NT2/D1 (cell line): ENCODE measurements around the gene PGM2L1.

Experiments
- DNase-seq: peaks from one replicate; pipeline ENCODE4 v3.0.0-alpha.2; 2011; ENCODE audit warnings: low read depth, low spot score
- H3K27me3 ChIP-seq: 2 replicates; pipeline ENCODE4 v1.6.0; 2011; ENCODE audit warnings: mild to moderate bottlenecking; ENCODE audit not compliant: insufficient read length, insufficient read depth
- H3K36me3 ChIP-seq: 2 replicates; pipeline ENCODE4 v1.6.1; 2011; ENCODE audit warnings: mild to moderate bottlenecking, low read length, mixed read lengths; ENCODE audit not compliant: insufficient read depth, insufficient read length
- H3K4me1 ChIP-seq: 2 replicates; pipeline ENCODE4 v1.5.1; 2011; ENCODE audit not compliant: insufficient read depth, insufficient read length
- H3K4me3 ChIP-seq: 2 replicates; pipeline ENCODE4 v1.5.1; 2011; ENCODE audit warnings: low read depth; ENCODE audit not compliant: insufficient read length
- H3K9ac ChIP-seq: 2 replicates; pipeline ENCODE4 v1.6.0; 2011; ENCODE audit warnings: low read depth; ENCODE audit not compliant: insufficient read length
- H3K9me3 ChIP-seq: 2 replicates; pipeline ENCODE4 v1.5.1; 2011; ENCODE audit warnings: mild to moderate bottlenecking, low read length; ENCODE audit not compliant: insufficient read depth
- SUZ12 ChIP-seq: IDR thresholded peaks from 2 replicates; pipeline ENCODE4 v1.6.1; 2011; ENCODE audit not compliant: insufficient read length, insufficient read depth; ENCODE audit errors: extremely low read depth
- YY1 ChIP-seq: IDR thresholded peaks from 2 replicates; pipeline ENCODE4 v1.6.1; 2011; ENCODE audit not compliant: insufficient read length, insufficient read depth
- ZNF274 ChIP-seq: IDR thresholded peaks from 2 replicates; pipeline ENCODE4 v1.6.1; 2011; ENCODE audit warnings: mild to moderate bottlenecking, low read depth, low read length

PGM2L1 gene

DNA sequence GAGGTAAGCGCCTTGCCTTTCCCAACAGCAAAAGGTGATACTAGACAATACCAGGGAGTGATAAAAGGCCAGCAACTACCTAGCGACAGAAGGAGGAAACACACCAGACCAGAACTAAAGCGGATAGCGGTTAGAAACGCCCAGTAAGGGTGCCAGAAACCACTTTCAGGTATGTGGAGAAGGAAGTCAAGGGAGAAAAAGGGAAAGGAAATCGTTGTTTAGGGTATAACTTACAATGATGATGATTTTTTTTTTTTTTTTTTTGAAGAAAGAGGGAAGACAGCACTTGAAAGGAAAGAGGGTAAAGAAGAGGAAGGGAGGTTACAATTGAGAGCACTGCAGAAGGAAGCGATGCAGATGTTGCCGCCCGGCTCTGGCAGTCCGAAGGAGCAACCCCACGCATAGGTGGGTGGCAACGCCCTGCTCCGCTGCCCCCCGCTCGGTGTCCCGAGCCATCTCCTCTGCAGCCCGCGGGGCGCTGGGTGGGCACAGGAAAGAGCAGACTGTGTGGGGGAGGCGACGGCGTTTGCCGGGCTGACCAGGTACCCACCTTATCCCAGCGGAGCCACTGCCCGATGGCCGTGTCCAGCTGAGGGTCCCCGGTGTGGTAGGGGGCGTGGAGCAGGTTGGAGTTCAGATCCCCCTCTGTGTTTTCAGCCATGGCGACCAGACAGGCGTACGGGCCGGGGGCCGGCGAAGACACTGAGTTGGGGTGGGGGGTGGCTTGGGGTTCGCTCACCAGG is 561 bp downstream of the PGM2L1 start:
- H3K4me1 ChIP-seq: no peaks in the 10 kb centered on the region
- peak overlapping the region; percentile 71 for H3K9ac ChIP-seq
- H3K36me3 ChIP-seq: no peaks in the 10 kb centered on the region
- peak; percentile 18 for DNase-seq
- peak overlapping the region; percentile 80 for H3K4me3 ChIP-seq
- TF ChIP-seq SUZ12 (no peak), YY1 (no peak), ZNF274 (no peak)
- H3K27me3 ChIP-seq: peaks cover 3% of the 10 kb centered on the region
- no peaks in the 10 kb centered on the region for H3K9me3 ChIP-seq

DNA sequence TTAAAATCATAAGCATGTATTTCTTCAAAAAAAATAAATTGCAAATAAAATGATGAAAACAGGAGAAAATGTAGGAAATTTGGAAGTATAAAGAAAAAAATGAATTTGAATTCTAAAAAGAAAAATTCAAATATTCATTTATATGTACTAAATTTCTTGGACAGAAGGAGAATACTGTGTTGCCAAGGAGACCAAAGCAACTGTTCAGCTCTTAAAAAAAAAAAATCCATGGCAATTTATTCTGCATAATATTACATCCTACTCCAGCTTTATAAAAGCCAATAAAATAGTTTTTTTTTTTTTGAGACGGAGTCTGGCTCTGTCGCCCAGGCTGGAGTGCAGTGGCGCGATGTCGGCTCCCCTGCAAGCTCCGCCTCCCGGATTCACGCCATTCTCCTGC is 6.0 kb downstream of the PGM2L1 start:
- no peaks in the 10 kb centered on the region for H3K27me3 ChIP-seq
- TF ChIP-seq SUZ12: no peak
- no peak for TF ChIP-seq ZNF274
- no peak for TF ChIP-seq YY1
- no peak overlapping the region for H3K9ac ChIP-seq
- no peak overlapping the region for H3K4me3 ChIP-seq
- H3K9me3 ChIP-seq: no peaks in the 10 kb centered on the region
- H3K4me1 ChIP-seq: no peaks in the 10 kb centered on the region
- no peak for DNase-seq
- no peaks in the 10 kb centered on the region for H3K36me3 ChIP-seq

GRCh38 chr11:74391193-74391592 is 7.0 kb downstream of the PGM2L1 start:
- Histone ChIP-seq H3K27me3 (no peaks in the 10 kb centered on the region), H3K36me3 (no peaks in the 10 kb centered on the region), H3K4me3 (no peak overlapping the region), H3K9me3 (no peaks in the 10 kb centered on the region), H3K9ac (no peak overlapping the region), H3K4me1 (no peaks in the 10 kb centered on the region)
- DNase-seq: no peak
- TF ChIP-seq SUZ12: no peak
- TF ChIP-seq ZNF274: no peak
- TF ChIP-seq YY1: no peak

DNA sequence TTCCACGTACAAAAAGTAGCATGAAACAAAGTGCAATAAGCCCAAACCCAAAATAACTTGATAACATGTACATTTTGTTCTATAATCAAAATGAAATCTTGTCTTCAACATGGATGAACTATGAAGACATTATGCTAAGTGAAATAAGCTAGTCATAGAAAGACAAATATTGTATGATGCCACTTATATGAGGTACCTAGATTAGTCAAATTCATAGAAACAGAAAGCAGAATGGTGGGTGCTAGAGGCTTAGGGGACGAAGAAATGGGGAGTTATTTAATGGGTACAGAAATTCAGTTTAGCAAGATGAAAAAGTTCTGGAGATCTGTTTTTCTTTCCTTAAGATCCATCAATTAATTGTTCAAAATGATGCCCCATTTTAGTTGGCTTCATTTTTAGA is 7.5 kb downstream of the PGM2L1 start:
- H3K9me3 ChIP-seq: no peaks in the 10 kb centered on the region
- H3K4me1 ChIP-seq: no peaks in the 10 kb centered on the region
- TF ChIP-seq YY1 (no peak), ZNF274 (no peak), SUZ12 (no peak)

GRCh38 chr11:74388678-74389327 is 9.4 kb downstream of the PGM2L1 start:
- peak; percentile 42 for DNase-seq
- H3K4me3 ChIP-seq: no peak overlapping the region
- no peaks in the 10 kb centered on the region for H3K36me3 ChIP-seq
- no peak overlapping the region for H3K9ac ChIP-seq
- no peaks in the 10 kb centered on the region for H3K4me1 ChIP-seq
- no peaks in the 10 kb centered on the region for H3K9me3 ChIP-seq
- no peaks in the 10 kb centered on the region for H3K27me3 ChIP-seq
- no peak for TF ChIP-seq SUZ12
- no peak for TF ChIP-seq YY1
- TF ChIP-seq ZNF274: no peak

More for the DNA sequence above, 7.5 kb downstream of the PGM2L1 start:
- no peak overlapping the region for H3K9ac ChIP-seq
- H3K36me3 ChIP-seq: no peaks in the 10 kb centered on the region
- no peaks in the 10 kb centered on the region for H3K27me3 ChIP-seq
- no peak for DNase-seq
- H3K4me3 ChIP-seq: no peak overlapping the region

DNA sequence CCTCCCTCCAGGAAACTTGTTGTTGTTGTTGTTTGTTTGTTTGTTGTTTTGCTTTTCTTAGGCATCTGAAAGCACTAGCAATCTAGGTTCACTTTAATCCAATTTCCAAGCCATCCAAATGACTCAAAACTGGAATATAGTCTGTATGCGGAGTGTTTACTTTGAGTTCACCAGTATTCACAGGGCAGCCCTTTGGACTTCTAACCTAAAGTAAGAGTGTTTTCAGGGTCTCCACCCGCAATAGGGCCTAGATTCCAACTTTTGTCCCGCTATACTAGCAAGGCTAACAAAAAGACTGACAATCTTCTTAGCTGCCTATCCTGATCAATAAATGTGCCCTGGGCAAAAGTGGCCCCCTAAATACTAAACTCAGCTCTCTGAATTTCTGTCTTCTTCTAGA is 13.6 kb downstream of the PGM2L1 start:
- Histone ChIP-seq H3K4me1 (no peaks in the 10 kb centered on the region), H3K36me3 (no peaks in the 10 kb centered on the region), H3K27me3 (no peaks in the 10 kb centered on the region), H3K9me3 (no peaks in the 10 kb centered on the region), H3K9ac (no peak overlapping the region), H3K4me3 (no peak overlapping the region)
- TF ChIP-seq SUZ12 (no peak), ZNF274 (no peak), YY1 (no peak)
- DNase-seq: no peak

DNA sequence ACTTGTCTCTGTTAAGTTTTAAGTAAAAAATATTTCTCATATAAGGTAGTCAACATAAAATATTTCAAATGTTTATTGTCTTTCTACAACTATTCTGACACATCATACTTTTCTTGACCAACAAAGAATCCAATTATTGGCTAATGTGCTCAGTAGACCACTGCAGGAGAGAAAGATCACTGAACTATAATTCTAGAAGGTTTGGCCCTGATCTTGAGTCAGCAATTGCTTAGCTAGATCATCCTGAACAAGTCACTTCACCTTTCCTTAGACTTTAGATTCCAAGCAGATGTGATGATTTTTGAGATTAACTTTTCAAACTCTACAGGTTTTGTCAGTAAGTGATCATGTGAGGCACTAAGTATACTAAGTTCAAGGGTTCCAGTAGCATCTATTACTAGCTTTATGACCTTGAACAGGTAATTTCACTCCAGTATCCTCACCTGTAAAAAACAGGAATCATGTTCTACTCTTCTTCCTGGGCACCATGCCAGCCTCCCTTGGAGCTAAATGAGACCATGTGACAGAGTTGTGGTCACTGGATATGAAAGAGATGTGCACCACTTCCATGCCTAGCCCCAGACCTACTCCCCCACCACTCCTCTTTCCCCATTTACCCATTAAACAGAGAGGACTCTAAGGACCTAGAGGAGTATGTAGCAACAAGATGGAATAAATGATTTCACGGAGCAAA is 17.3 kb downstream of the PGM2L1 start:
- DNase-seq: no peak
- Histone ChIP-seq H3K4me3 (no peak overlapping the region), H3K36me3 (no peaks in the 10 kb centered on the region), H3K27me3 (no peaks in the 10 kb centered on the region), H3K4me1 (no peaks in the 10 kb centered on the region), H3K9ac (no peak overlapping the region), H3K9me3 (no peaks in the 10 kb centered on the region)
- TF ChIP-seq YY1 (no peak), ZNF274 (no peak), SUZ12 (no peak)
